ENCODE measurements around the gene MAPK8.

MAPK8 gene

GRCh38 chr10:48477616-48478015, 171.1 kb downstream of the MAPK8 start:
- H3K4me1 ChIP-seq (ENCODE audit: control insufficient read depth in 1 of 2, insufficient read depth in 1 of 2, low read depth in 1 of 2, low read length in 1 of 2), result no peaks in the 10 kb centered on the region

GRCh38 chr10:48478469-48478868, 172.0 kb downstream of the MAPK8 start:
- H3K36me3 ChIP-seq, result no peaks in the 10 kb centered on the region
- H3K27me3 ChIP-seq, result peaks cover 13% of the 10 kb centered on the region
- no peaks in the 10 kb centered on the region for H3K4me1 ChIP-seq (ENCODE audit: control insufficient read depth in 1 of 2, insufficient read depth in 1 of 2, low read depth in 1 of 2, low read length in 1 of 2)
- TF ChIP-seq CTCF (IDR thresholded peaks at IDR 0.05), result no peak
- H3K9me3 ChIP-seq, result no peaks in the 10 kb centered on the region
- H3K27ac ChIP-seq, result no peak overlapping the region
- H3K4me3 ChIP-seq (ENCODE audit: low read depth in 1 of 2, low read length in 1 of 2), result no peak overlapping the region

More at GRCh38 chr10:48477616-48478015, 171.1 kb downstream of the MAPK8 start:
- H3K27ac ChIP-seq, result no peak overlapping the region
- no peak for TF ChIP-seq CTCF (IDR thresholded peaks at IDR 0.05)
- H3K9me3 ChIP-seq, result no peaks in the 10 kb centered on the region
- H3K4me3 ChIP-seq (ENCODE audit: low read depth in 1 of 2, low read length in 1 of 2), result no peak overlapping the region
- peaks cover 13% of the 10 kb centered on the region for H3K27me3 ChIP-seq
- no peaks in the 10 kb centered on the region for H3K36me3 ChIP-seq

- H3K9me3 ChIP-seq, result no peaks in the 10 kb centered on the region
- H3K4me3 ChIP-seq (ENCODE audit: low read depth in 1 of 2, low read length in 1 of 2), result no peak overlapping the region
- no peaks in the 10 kb centered on the region for H3K4me1 ChIP-seq (ENCODE audit: control insufficient read depth in 1 of 2, insufficient read depth in 1 of 2, low read depth in 1 of 2, low read length in 1 of 2)
- TF ChIP-seq CTCF (IDR thresholded peaks at IDR 0.05), result no peak
- no peaks in the 10 kb centered on the region for H3K36me3 ChIP-seq
- no peak overlapping the region for H3K27ac ChIP-seq
- peaks cover 13% of the 10 kb centered on the region for H3K27me3 ChIP-seq
Measured at GRCh38 chr10:48478980-48479811, 172.7 kb downstream of the MAPK8 start.

- H3K27ac ChIP-seq, result no peak overlapping the region
- H3K9me3 ChIP-seq, result no peaks in the 10 kb centered on the region
- H3K4me1 ChIP-seq (ENCODE audit: control insufficient read depth in 1 of 2, insufficient read depth in 1 of 2, low read depth in 1 of 2, low read length in 1 of 2), result no peaks in the 10 kb centered on the region
- no peak for TF ChIP-seq CTCF (IDR thresholded peaks at IDR 0.05)
- no peak overlapping the region for H3K4me3 ChIP-seq (ENCODE audit: low read depth in 1 of 2, low read length in 1 of 2)
- H3K27me3 ChIP-seq, result peaks cover 13% of the 10 kb centered on the region
- H3K36me3 ChIP-seq, result no peaks in the 10 kb centered on the region
Measured at GRCh38 chr10:48480397-48481374, 174.2 kb downstream of the MAPK8 start.

- Histone ChIP-seq H3K36me3 (no peaks in the 10 kb centered on the region), H3K4me3 (ENCODE audit: low read depth in 1 of 2, low read length in 1 of 2) (no peak overlapping the region)
Measured at GRCh38 chr10:48481385-48481784, 174.9 kb downstream of the MAPK8 start.

More at GRCh38 chr10:48481385-48481784, 174.9 kb downstream of the MAPK8 start:
- Histone ChIP-seq H3K27me3 (peaks cover 12% of the 10 kb centered on the region), H3K9me3 (no peaks in the 10 kb centered on the region), H3K27ac (no peak overlapping the region), H3K4me1 (ENCODE audit: control insufficient read depth in 1 of 2, insufficient read depth in 1 of 2, low read depth in 1 of 2, low read length in 1 of 2) (no peaks in the 10 kb centered on the region)
- TF ChIP-seq CTCF (IDR thresholded peaks at IDR 0.05), result no peak
